Measurements from ENCODE around the gene ROBO2. TPM values are rescaled to one million over a fixed set of nuclear protein-coding genes. Genes with fewer than 3 reads are reported as not detected.

ROBO2 gene
- total and polyA plus RNA-seq, 10 donors: 0.41 to 14.8 (median 5.2) TPM

DNA sequence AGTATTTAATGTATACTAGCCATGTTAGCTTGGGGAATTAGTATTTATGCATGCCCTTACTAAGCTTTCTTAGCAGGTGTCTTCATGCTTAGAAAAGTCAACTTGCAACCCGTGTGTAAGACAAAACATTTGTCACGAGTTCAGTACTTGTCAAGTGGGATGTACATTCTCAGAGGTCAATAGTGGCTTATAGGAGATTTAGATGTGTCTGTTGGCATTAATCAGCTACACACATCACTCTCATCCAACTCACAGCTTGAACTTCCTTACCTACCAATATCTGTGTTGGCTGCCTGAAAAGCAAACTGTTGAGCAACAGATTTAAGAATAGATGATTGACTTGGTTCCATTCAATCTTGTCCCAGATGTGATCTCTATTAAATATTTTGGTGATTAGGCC, 109.5 kb downstream of the ROBO2 start:
- intact Hi-C loops (cut with DNase I; ENCODE audit: low total_unique reads): no loop called here
- TF ChIP-seq POLR2AphosphoS5 (IDR thresholded peaks at IDR 0.05) (no peak), POLR2A (IDR thresholded peaks at IDR 0.05) (no peak)
- TF ChIP-seq, protein P1, sequence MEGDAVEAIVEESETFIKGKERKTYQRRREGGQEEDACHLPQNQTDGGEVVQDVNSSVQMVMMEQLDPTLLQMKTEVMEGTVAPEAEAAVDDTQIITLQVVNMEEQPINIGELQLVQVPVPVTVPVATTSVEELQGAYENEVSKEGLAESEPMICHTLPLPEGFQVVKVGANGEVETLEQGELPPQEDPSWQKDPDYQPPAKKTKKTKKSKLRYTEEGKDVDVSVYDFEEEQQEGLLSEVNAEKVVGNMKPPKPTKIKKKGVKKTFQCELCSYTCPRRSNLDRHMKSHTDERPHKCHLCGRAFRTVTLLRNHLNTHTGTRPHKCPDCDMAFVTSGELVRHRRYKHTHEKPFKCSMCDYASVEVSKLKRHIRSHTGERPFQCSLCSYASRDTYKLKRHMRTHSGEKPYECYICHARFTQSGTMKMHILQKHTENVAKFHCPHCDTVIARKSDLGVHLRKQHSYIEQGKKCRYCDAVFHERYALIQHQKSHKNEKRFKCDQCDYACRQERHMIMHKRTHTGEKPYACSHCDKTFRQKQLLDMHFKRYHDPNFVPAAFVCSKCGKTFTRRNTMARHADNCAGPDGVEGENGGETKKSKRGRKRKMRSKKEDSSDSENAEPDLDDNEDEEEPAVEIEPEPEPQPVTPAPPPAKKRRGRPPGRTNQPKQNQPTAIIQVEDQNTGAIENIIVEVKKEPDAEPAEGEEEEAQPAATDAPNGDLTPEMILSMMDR (IDR thresholded peaks at IDR 0.05 in 8 of 11, conservative IDR thresholded peaks at IDR 0.05 in 3 of 11): no peak
- H3K27ac ChIP-seq: no peak overlapping the region
- no peaks in the 10 kb centered on the region for H3K27me3 ChIP-seq (replicated peaks in 1 of 7)
- 78 to 93% (median 87%) methylated on average over 2 of the region's 2 CpGs for WGBS, 5 donors
- no peaks in the 10 kb centered on the region for H3K4me1 ChIP-seq
- H3K36me3 ChIP-seq: no peaks in the 10 kb centered on the region
- peaks cover 0 to 5% (median 0%) of the 10 kb centered on the region in 8 donors for H3K9me3 ChIP-seq
- H3K4me3 ChIP-seq: no peak overlapping the region
- DNase-seq: no peak

DNA sequence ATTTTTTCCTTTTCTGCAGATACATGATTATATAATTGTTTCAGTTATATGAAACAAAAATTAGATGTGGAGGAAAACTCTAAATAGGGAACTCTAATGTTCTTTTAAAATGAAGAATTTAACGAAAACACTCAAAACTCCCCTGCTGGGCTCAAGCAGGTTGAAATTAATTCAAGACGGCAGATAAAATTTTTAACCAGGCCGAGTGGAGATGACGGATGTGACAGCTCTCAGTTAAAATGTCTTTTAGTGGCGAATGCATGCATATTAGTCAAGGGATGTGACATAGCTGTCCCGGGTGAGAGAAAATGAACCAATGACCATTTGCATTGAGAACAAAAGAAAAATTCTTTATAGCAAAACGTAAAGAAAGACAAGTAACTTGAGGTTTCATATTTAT, 110.1 kb downstream of the ROBO2 start:
- no peaks in the 10 kb centered on the region for H3K27me3 ChIP-seq (replicated peaks in 1 of 7)
- no peaks in the 10 kb centered on the region for H3K4me1 ChIP-seq
- H3K4me3 ChIP-seq: no peak overlapping the region
- no peak for DNase-seq
- no peak overlapping the region for H3K27ac ChIP-seq
- H3K9me3 ChIP-seq: peaks cover 0 to 5% (median 0%) of the 10 kb centered on the region in 8 donors
- TF ChIP-seq, protein P1 (IDR thresholded peaks at IDR 0.05 in 8 of 11, conservative IDR thresholded peaks at IDR 0.05 in 3 of 11): no peak
- TF ChIP-seq POLR2AphosphoS5 (IDR thresholded peaks at IDR 0.05) (no peak), POLR2A (IDR thresholded peaks at IDR 0.05) (no peak)
- intact Hi-C loops (cut with DNase I; ENCODE audit: low total_unique reads): no loop called here
- WGBS, 5 donors: 81 to 90% (median 86%) methylated on average over 7 of the region's 7 CpGs
- H3K36me3 ChIP-seq: no peaks in the 10 kb centered on the region

DNA sequence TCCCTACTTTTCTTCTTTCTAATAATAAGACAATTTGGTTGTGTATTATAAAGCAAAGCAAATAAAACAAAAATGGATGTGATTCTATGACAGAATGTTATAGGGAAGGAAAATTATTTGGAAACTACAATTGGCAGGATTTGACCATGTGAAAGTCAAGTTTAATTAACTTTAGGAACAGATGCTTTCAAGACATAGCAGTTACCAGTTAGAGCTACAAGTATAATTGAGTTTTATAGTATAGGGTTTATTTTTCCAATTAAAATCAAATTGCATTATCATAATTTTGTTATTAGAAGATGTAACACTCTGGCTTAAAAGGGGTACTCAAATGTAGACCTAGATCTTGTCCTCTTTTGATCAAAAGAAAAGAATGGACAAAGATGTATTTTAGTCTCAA, 110.9 kb downstream of the ROBO2 start:
- Histone ChIP-seq H3K4me1 (no peaks in the 10 kb centered on the region), H3K4me3 (no peak overlapping the region), H3K36me3 (no peaks in the 10 kb centered on the region), H3K27ac (no peak overlapping the region), H3K27me3 (replicated peaks in 1 of 7) (no peaks in the 10 kb centered on the region), H3K9me3 (peaks cover 0 to 5% (median 0%) of the 10 kb centered on the region in 8 donors)
- intact Hi-C loops (cut with DNase I; ENCODE audit: low total_unique reads): no loop called here
- no peak for DNase-seq
- no peak for TF ChIP-seq POLR2AphosphoS5 (IDR thresholded peaks at IDR 0.05)
- TF ChIP-seq, protein P1 (IDR thresholded peaks at IDR 0.05 in 8 of 11, conservative IDR thresholded peaks at IDR 0.05 in 3 of 11): no peak
- TF ChIP-seq POLR2A (IDR thresholded peaks at IDR 0.05): no peak

DNA sequence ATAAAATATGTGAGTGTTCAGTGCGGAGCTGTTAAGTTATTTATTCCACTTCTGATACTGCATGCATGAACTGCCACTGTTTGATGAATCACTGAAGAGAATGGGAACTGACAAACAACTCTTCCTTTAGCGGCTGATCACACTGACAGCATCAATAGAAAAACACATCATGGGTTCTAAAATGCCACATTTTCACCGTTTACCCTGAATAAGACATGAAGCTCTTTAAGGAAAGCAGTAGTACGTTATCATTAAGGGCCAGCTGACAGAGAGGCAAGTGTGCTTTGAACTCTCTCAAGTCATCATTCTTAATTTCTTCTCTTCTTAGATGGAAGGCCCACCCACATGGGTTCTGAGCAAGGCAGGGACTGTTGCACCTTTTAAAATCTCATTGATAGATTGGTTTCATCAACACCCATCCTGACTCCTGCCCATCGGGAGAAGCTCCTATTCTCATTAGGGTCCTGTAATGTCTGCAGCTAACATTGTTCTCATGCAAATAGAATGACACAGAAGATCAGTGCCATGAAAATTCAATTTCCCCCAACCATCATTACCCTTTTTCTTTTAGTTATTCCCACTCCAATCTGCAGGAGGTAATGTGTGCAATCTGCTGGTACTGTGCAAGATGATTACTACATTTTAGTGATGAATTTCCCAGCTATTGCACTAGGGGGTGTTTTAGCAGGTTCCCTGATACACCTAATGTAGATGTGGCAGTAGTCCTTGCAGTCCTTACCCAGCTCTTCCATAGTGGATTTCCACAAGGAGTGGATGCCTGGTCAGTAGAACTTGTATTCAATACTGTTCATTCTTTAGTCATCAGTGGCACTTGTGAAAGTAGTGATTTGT, 119.1 kb downstream of the ROBO2 start:
- no peaks in the 10 kb centered on the region for H3K36me3 ChIP-seq
- H3K27ac ChIP-seq: no peak overlapping the region
- no peaks in the 10 kb centered on the region for H3K4me1 ChIP-seq
- TF ChIP-seq, protein P1 (IDR thresholded peaks at IDR 0.05 in 8 of 11, conservative IDR thresholded peaks at IDR 0.05 in 3 of 11): no peak
- TF ChIP-seq POLR2AphosphoS5 (IDR thresholded peaks at IDR 0.05) (no peak), POLR2A (IDR thresholded peaks at IDR 0.05) (no peak)
- intact Hi-C loops (cut with DNase I; ENCODE audit: low total_unique reads): no loop called here
- no peak for DNase-seq
- WGBS, 5 donors: 70 to 79% (median 76%) methylated on average over 5 of the region's 5 CpGs
- H3K27me3 ChIP-seq (replicated peaks in 1 of 7): no peaks in the 10 kb centered on the region
- no peaks in the 10 kb centered on the region for H3K9me3 ChIP-seq
- H3K4me3 ChIP-seq: no peak overlapping the region
